OCI-LY7 (cell line): ENCODE measurements around the gene OR10V1.

Source experiments
- EZH2phosphoT487 ChIP-seq: fragments of 200-600 bp; sonication (generic); IDR thresholded peaks from 2 replicates; pipeline ENCODE4 v1.6.1; 2018; ENCODE audit warnings: low read depth, borderline replicate concordance, mild to moderate bottlenecking, mixed run types, antibody characterized with exemption, low read length, moderate library complexity, mixed read lengths
- TF ChIP-seq, protein P1 (sequence below): fragments of 200-600 bp; sonication (generic); conservative IDR thresholded peaks from 2 replicates; pipeline ENCODE4 v1.5.1; 2014; ENCODE audit warnings: mild to moderate bottlenecking, antibody characterized with exemption, low read length, moderate library complexity, mixed read lengths

DNA sequence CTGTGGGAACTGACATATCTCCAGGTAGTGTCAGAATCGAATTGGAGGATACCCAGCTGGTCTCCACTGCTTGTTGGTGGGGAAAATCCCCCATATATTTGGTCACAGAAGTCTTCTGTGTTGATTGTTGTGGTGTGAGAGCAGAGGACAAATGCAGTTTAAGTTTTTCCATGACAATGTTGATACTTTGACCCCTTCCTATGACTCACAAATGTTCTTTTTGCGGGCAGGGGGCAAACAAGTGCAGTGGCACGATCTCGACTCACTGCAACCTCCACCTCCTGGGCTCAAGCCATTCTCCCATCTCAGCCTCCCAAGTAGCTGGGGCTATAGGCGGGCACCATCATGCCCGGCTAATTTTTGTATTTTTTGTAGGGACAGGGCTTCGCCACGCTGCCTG is 37.4 kb downstream of the OR10V1 start:
- TF ChIP-seq, protein P1, sequence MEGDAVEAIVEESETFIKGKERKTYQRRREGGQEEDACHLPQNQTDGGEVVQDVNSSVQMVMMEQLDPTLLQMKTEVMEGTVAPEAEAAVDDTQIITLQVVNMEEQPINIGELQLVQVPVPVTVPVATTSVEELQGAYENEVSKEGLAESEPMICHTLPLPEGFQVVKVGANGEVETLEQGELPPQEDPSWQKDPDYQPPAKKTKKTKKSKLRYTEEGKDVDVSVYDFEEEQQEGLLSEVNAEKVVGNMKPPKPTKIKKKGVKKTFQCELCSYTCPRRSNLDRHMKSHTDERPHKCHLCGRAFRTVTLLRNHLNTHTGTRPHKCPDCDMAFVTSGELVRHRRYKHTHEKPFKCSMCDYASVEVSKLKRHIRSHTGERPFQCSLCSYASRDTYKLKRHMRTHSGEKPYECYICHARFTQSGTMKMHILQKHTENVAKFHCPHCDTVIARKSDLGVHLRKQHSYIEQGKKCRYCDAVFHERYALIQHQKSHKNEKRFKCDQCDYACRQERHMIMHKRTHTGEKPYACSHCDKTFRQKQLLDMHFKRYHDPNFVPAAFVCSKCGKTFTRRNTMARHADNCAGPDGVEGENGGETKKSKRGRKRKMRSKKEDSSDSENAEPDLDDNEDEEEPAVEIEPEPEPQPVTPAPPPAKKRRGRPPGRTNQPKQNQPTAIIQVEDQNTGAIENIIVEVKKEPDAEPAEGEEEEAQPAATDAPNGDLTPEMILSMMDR: no peak
- TF ChIP-seq EZH2phosphoT487: no peak
